HG03354 (cell line): Measurements from ENCODE around the gene NELFCD.
"Not testable (repeated sequence)": the region's sequence is repeated elsewhere in the genome, so short reads cannot be mapped to it uniquely, and the experiment has no call there.

Experiments used
- ATAC-seq: cut with Tn5 transposase; IDR thresholded peaks from one replicate; pipeline ENCODE4 v1.9.1; 2021; ENCODE audit warnings: mild to moderate bottlenecking; ENCODE audit not compliant: unreplicated experiment, poor library complexity, severe bottlenecking

Gene NELFCD

GRCh38 chr20:58971429-58971828, 9.6 kb upstream of the NELFCD start:
- no peak for ATAC-seq

- no peak for ATAC-seq
These were observed 7.9 kb upstream of the NELFCD start for GRCh38 chr20:58973179-58973578.

- no peak for ATAC-seq
These were observed 7.2 kb upstream of the NELFCD start for GRCh38 chr20:58973866-58974265.

- ATAC-seq, result no peak
These were observed 5.7 kb upstream of the NELFCD start for GRCh38 chr20:58975353-58975752.

GRCh38 chr20:58976061-58976730, 4.9 kb upstream of the NELFCD start:
- no peak for ATAC-seq

- ATAC-seq, result no peak
These were observed 2.5 kb upstream of the NELFCD start for GRCh38 chr20:58978351-58979190.

GRCh38 chr20:58981628-58982364, 740 bp downstream of the NELFCD start:
- peak; percentile 3 for ATAC-seq

- no peak for ATAC-seq
These were observed 1.5 kb downstream of the NELFCD start for GRCh38 chr20:58982406-58983114.

- ATAC-seq, result not testable (repeated sequence)
These were observed 2.0 kb downstream of the NELFCD start for GRCh38 chr20:58983115-58983468.

- no peak for ATAC-seq
These were observed 3.6 kb downstream of the NELFCD start for GRCh38 chr20:58984691-58985090.

- ATAC-seq, result no peak
These were observed 4.6 kb downstream of the NELFCD start for GRCh38 chr20:58985656-58986055.

- ATAC-seq, result no peak
These were observed 5.4 kb downstream of the NELFCD start for GRCh38 chr20:58986286-58986967.

GRCh38 chr20:58986968-58987517, 6.0 kb downstream of the NELFCD start:
- no peak for ATAC-seq

GRCh38 chr20:58987790-58988564, 6.9 kb downstream of the NELFCD start:
- no peak for ATAC-seq

- no peak for ATAC-seq
These were observed 7.5 kb downstream of the NELFCD start for GRCh38 chr20:58988565-58988882.

GRCh38 chr20:58989196-58989595, 8.1 kb downstream of the NELFCD start:
- ATAC-seq, result no peak

GRCh38 chr20:58990651-58991445, 9.8 kb downstream of the NELFCD start:
- no peak for ATAC-seq

GRCh38 chr20:58991715-58992114, 10.7 kb downstream of the NELFCD start:
- ATAC-seq, result no peak
